Upper lobe of left lung (tissue), 6 donors: ENCODE results near the gene NCOA1. TPM values are rescaled to one million over a fixed set of nuclear protein-coding genes. Genes with fewer than 3 reads are reported as not detected.
"Not testable (repeated sequence)": the region's sequence is repeated elsewhere in the genome, so short reads cannot be mapped to it uniquely, and the experiment has no call there.

Experiments
- ATAC-seq, 2 donors: fragments of 200-7000 bp; cut with Tn5 transposase; one replicate each; pipeline ENCODE4 v1.9.1; 2022; ENCODE audit warnings: mild to moderate bottlenecking in 2 of 2, moderate library complexity in 2 of 2; ENCODE audit not compliant: low FRiP score in 2 of 2
- DNase-seq, 2 donors: peaks; one replicate each; pipeline ENCODE4 v3.0.0-alpha.2; 2019 to 2020
- H3K27ac ChIP-seq, 4 donors: fragments of 200-600 bp; sonication (generic); one replicate each; pipeline ENCODE4 v1.5.1; 2016 to 2019
- H3K27me3 ChIP-seq, 4 donors: fragments of 200-600 bp; sonication (generic); one replicate each; pipeline ENCODE4 v1.5.1; 2017 to 2019
- H3K36me3 ChIP-seq, 4 donors: fragments of 200-600 bp; sonication (generic); one replicate each; pipeline ENCODE4 v1.5.1; 2016 to 2019
- H3K4me1 ChIP-seq, 4 donors: fragments of 200-600 bp; sonication (generic); one replicate each; pipeline ENCODE4 v1.5.1; 2018 to 2019
- H3K4me3 ChIP-seq, 4 donors: fragments of 200-600 bp; sonication (generic); one replicate each; pipeline ENCODE4 v1.5.1; 2017 to 2019; ENCODE audit warnings: mild to moderate bottlenecking in 2 of 4, moderate library complexity in 1 of 4
- H3K9me3 ChIP-seq, 4 donors: fragments of 200-600 bp; sonication (generic); one replicate each; pipeline ENCODE4 v1.5.1; 2018 to 2019
- CTCF ChIP-seq, 6 experiments: fragments of 450-650 bp in 4 of 6; fragments of 200-600 bp in 2 of 6; sonication (generic) in 2 of 6; IDR thresholded peaks; one replicate each; pipeline ENCODE4 v1.5.1; 2016 to 2019; ENCODE audit warnings: antibody characterized with exemption in 6 of 6
- EP300 ChIP-seq, 4 donors: sonication (generic); formaldehyde crosslinking; IDR thresholded peaks; one replicate each; pipeline ENCODE4 v1.5.1; 2017; ENCODE audit warnings: antibody characterized with exemption in 4 of 4, control low read depth in 2 of 4
- POLR2A ChIP-seq, 4 donors: fragments of 450-650 bp; IDR thresholded peaks; one replicate each; pipeline ENCODE4 v1.5.1; 2016 to 2017; ENCODE audit warnings: antibody characterized with exemption in 4 of 4, mild to moderate bottlenecking in 2 of 4
- POLR2AphosphoS5 ChIP-seq, 2 donors: sonication (generic); formaldehyde crosslinking; IDR thresholded peaks; one replicate each; pipeline ENCODE4 v1.5.1; 2017; ENCODE audit warnings: antibody characterized with exemption in 2 of 2
- whole genome bisulfite sequencing, 2 donors: methylation state at CpG; one replicate each; pipeline ENCODE4 v1.1.5; 2017 to 2018; 5-methylcytosine and 5-hydroxymethylcytosine counted together
- total RNA-seq, 6 donors: library from RNA; depleted of rRNA in 4 of 6; stranded (reverse); fragments of >200 nt in 4 of 6; gene quantifications; one replicate each; pipeline versions ENCODE4 v1.1.0 to v1.2.1, GENCODE V29; 2016 to 2021
- donor health status: DM: no; HTN: no; CAD: no; lungs with moderate emphysema.
- donor health status: DM: no; HTN: yes; CAD: no; lungs with severe emphysema.

NCOA1 gene
- total RNA-seq, 6 donors from 2014 or later = 38.3 to 68.1 (median 42.5) TPM

GRCh38 chr2:24579053-24579803, 88.2 kb downstream of the NCOA1 start:
- no peaks in the 10 kb centered on the region for H3K27me3 ChIP-seq
- DNase-seq (no peak), ATAC-seq (no peak)
- 85 to 90% methylated on average over 4 of the region's 4 CpGs for WGBS, 2 donors
- peaks cover 0 to 5% (median 0%) of the 10 kb centered on the region in 4 donors for H3K4me1 ChIP-seq
- no peaks in the 10 kb centered on the region for H3K9me3 ChIP-seq
- H3K4me3 ChIP-seq = no peak overlapping the region
- H3K36me3 ChIP-seq = no peaks in the 10 kb centered on the region
- TF ChIP-seq CTCF (IDR thresholded peaks at IDR 0.05) = no peak
- no peak for TF ChIP-seq EP300 (IDR thresholded peaks at IDR 0.05)
- no peak for TF ChIP-seq POLR2A (IDR thresholded peaks at IDR 0.05)
- TF ChIP-seq POLR2AphosphoS5 (IDR thresholded peaks at IDR 0.05) = no peak
- H3K27ac ChIP-seq = no peak overlapping the region

GRCh38 chr2:24580561-24580960, 89.5 kb downstream of the NCOA1 start:
- DNase-seq (no peak), ATAC-seq (no peak)
- Histone ChIP-seq H3K4me1 (peaks cover 0 to 5% (median 0%) of the 10 kb centered on the region in 4 donors), H3K4me3 (no peak overlapping the region), H3K9me3 (no peaks in the 10 kb centered on the region), H3K27ac (no peak overlapping the region), H3K27me3 (no peaks in the 10 kb centered on the region), H3K36me3 (no peaks in the 10 kb centered on the region)
- TF ChIP-seq EP300 (IDR thresholded peaks at IDR 0.05) (no peak), POLR2AphosphoS5 (IDR thresholded peaks at IDR 0.05) (no peak), POLR2A (IDR thresholded peaks at IDR 0.05) (no peak), CTCF (IDR thresholded peaks at IDR 0.05) (no peak)
- WGBS, 2 donors = 95% methylated on average over 1 of the region's 1 CpG

- H3K27ac ChIP-seq, H3K9me3 ChIP-seq, H3K36me3 ChIP-seq, DNase-seq, H3K27me3 ChIP-seq, ATAC-seq, H3K4me1 ChIP-seq, H3K4me3 ChIP-seq: not testable (repeated sequence)
- 89 to 93% methylated on average over 1 of the region's 1 CpG for WGBS, 2 donors
Measured at GRCh38 chr2:24581971-24582370, 90.9 kb downstream of the NCOA1 start.

GRCh38 chr2:24586955-24587354, 95.9 kb downstream of the NCOA1 start:
- peaks cover 0 to 16% (median 3%) of the 10 kb centered on the region in 4 donors for H3K36me3 ChIP-seq
- no peak overlapping the region for H3K4me3 ChIP-seq
- no peak for DNase-seq
- H3K27me3 ChIP-seq = no peaks in the 10 kb centered on the region
- ATAC-seq = no peak
- no peaks in the 10 kb centered on the region for H3K9me3 ChIP-seq
- WGBS, 2 donors = 79% methylated on average over 3 of the region's 3 CpGs
- H3K4me1 ChIP-seq = no peaks in the 10 kb centered on the region
- TF ChIP-seq CTCF (IDR thresholded peaks at IDR 0.05) (no peak), EP300 (IDR thresholded peaks at IDR 0.05) (no peak), POLR2AphosphoS5 (IDR thresholded peaks at IDR 0.05) (no peak), POLR2A (IDR thresholded peaks at IDR 0.05) (no peak)
- H3K27ac ChIP-seq = no peak overlapping the region

- ATAC-seq (no peak), DNase-seq (no peak)
- WGBS, 2 donors = 93 to 95% methylated on average over 5 of the region's 5 CpGs
- H3K27me3 ChIP-seq = no peaks in the 10 kb centered on the region
- TF ChIP-seq POLR2AphosphoS5 (IDR thresholded peaks at IDR 0.05) (no peak), CTCF (IDR thresholded peaks at IDR 0.05) (no peak), EP300 (IDR thresholded peaks at IDR 0.05) (no peak), POLR2A (IDR thresholded peaks at IDR 0.05) (no peak)
- H3K36me3 ChIP-seq = peaks cover 0 to 16% (median 3%) of the 10 kb centered on the region in 4 donors
- no peak overlapping the region for H3K27ac ChIP-seq
- H3K4me3 ChIP-seq = no peak overlapping the region
- H3K9me3 ChIP-seq = no peaks in the 10 kb centered on the region
- H3K4me1 ChIP-seq = no peaks in the 10 kb centered on the region
Measured at GRCh38 chr2:24588294-24588693, 97.2 kb downstream of the NCOA1 start.
